Lung (tissue), 12 donors: ENCODE results near the gene PXT1. TPM values are rescaled to one million over a fixed set of nuclear protein-coding genes. Genes with fewer than 3 reads are reported as not detected.
"Not testable (repeated sequence)": the region's sequence is repeated elsewhere in the genome, so short reads cannot be mapped to it uniquely, and the experiment has no call there.

Source experiments
- ATAC-seq: fragments of 200-7000 bp; cut with Tn5 transposase; one replicate; pipeline ENCODE4 v1.9.1; 2020; ENCODE audit warnings: moderate number of reproducible peaks; ENCODE audit not compliant: insufficient read depth, low FRiP score
- DNase-seq, 3 donors: peaks; one replicate each; pipeline ENCODE4 v3.0.0-alpha.2; 2013 to 2017
- H3K27ac ChIP-seq, 2 donors: one replicate each; pipeline ENCODE4 v1.5.1; 2013; ENCODE audit warnings: mild to moderate bottlenecking in 2 of 2, moderate library complexity in 2 of 2, control low read depth in 1 of 2, inconsistent platforms in 1 of 2, low read depth in 1 of 2, low read length in 1 of 2
- H3K27me3 ChIP-seq, 3 donors: one replicate each; pipeline ENCODE4 v1.5.1; 2013; ENCODE audit warnings: low read length in 2 of 3; ENCODE audit not compliant: control insufficient read depth in 3 of 3, insufficient read depth in 3 of 3
- H3K36me3 ChIP-seq, 4 donors: one replicate each; pipeline ENCODE4 v1.5.1; 2013; ENCODE audit warnings: low read length in 4 of 4, mild to moderate bottlenecking in 1 of 4, moderate library complexity in 1 of 4; ENCODE audit not compliant: control insufficient read depth in 4 of 4, insufficient read depth in 4 of 4
- H3K4me1 ChIP-seq, 5 donors: one replicate each; pipeline ENCODE4 v1.5.1; 2013; ENCODE audit warnings: low read length in 5 of 5, mild to moderate bottlenecking in 2 of 5, moderate library complexity in 1 of 5; ENCODE audit not compliant: control insufficient read depth in 5 of 5, insufficient read depth in 5 of 5
- H3K4me3 ChIP-seq: one replicate; pipeline ENCODE4 v1.5.1; 2013; ENCODE audit warnings: mild to moderate bottlenecking, control low read depth, moderate library complexity
- H3K9ac ChIP-seq, 2 donors: one replicate each; pipeline ENCODE4 v1.5.1; 2013; ENCODE audit warnings: low read length in 2 of 2, control low read depth in 1 of 2; ENCODE audit not compliant: insufficient read depth in 1 of 2
- H3K9me3 ChIP-seq, 4 donors: one replicate each; pipeline ENCODE4 v1.5.1; 2013; ENCODE audit warnings: low read length in 3 of 4, mild to moderate bottlenecking in 1 of 4, moderate library complexity in 1 of 4; ENCODE audit not compliant: control insufficient read depth in 4 of 4, insufficient read depth in 3 of 4
- WGBS, 2 donors: extraction: QIAGEN DNeasy Blood & Tissue Kit; methylation state at CpG; one replicate each; pipeline ENCODE4 v1.1.7; 2013; 5-methylcytosine and 5-hydroxymethylcytosine counted together
- polyA plus RNA-seq, 2 donors: library from polyadenylated mRNA; stranded (reverse); fragments of 200-250 nt; gene quantifications; one replicate each; pipeline ENCODE4 v1.2.1, GENCODE V29; 2013
- total RNA-seq, 2 donors: library from RNA; depleted of rRNA in 1 of 2; stranded (reverse); fragments of >200 nt in 1 of 2; gene quantifications; one replicate each; pipeline ENCODE4 v1.2.1, GENCODE V29; 2014 to 2021
- TF ChIP-seq, protein P1 (sequence below): IDR thresholded peaks from 2 replicates; pipeline ENCODE4 v1.5.1; 2012; ENCODE audit warnings: mild to moderate bottlenecking; ENCODE audit errors: control extremely low read depth, extremely low read depth
- donor health status: control.
- donor health status: control.
- donor health status: Bipolar disorder and iron deficiency.
- donor health status: healthy.
- donor health status: DM: yes; HTN: yes; CAD: no.

Gene PXT1
- total and polyA plus RNA-seq, 4 donors: 0.06 to 0.12 TPM; not detected in 2

DNA sequence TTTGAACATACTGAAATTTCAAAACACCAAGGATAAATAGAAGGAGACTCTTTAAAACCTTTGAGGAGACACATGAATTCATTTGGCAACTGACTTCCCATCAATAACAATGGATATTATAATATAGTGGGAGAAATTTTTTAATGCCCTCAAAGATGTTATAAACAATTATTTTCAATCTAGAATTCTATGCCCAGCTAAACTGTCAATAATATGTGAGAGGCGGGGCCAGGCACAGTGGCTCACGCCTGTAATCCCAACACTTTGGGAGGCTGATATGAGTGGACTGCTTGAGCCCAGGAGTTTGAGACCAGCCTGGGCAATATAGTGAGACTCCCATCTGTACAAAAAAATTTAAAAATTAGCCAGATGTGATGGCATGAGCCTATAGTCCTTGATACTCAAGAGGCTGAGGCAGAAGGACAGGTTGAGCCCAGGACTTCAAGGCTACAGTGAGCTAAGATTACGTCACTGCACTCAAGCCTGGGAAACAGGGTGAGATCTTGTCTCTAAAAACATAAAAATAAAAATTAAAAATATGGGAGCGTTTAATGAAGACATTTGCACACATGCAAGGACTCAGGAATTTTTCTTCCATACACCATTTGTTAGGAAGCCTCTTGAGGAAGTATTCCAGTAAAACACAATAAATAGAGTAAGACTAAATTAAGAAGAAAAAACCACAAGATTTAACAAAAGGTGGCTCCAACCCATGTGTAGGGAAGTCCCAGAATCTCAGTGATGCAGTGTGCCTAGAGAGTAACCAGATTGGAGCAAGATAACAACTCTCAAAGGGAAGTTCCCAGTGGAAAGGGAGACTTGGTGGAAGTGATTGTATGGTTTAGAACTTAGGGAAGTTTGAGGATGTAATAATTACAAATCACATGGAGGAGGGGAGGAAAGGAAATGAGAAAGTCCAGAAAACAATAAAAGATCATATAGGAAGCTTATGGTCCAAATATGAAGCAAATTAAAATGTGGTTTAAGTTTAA, 28.9 kb downstream of the PXT1 start:
- no peak overlapping the region for H3K27ac ChIP-seq
- no peak overlapping the region for H3K4me3 ChIP-seq
- H3K4me1 ChIP-seq: no peaks in the 10 kb centered on the region
- no peaks in the 10 kb centered on the region for H3K27me3 ChIP-seq
- TF ChIP-seq, protein P1, sequence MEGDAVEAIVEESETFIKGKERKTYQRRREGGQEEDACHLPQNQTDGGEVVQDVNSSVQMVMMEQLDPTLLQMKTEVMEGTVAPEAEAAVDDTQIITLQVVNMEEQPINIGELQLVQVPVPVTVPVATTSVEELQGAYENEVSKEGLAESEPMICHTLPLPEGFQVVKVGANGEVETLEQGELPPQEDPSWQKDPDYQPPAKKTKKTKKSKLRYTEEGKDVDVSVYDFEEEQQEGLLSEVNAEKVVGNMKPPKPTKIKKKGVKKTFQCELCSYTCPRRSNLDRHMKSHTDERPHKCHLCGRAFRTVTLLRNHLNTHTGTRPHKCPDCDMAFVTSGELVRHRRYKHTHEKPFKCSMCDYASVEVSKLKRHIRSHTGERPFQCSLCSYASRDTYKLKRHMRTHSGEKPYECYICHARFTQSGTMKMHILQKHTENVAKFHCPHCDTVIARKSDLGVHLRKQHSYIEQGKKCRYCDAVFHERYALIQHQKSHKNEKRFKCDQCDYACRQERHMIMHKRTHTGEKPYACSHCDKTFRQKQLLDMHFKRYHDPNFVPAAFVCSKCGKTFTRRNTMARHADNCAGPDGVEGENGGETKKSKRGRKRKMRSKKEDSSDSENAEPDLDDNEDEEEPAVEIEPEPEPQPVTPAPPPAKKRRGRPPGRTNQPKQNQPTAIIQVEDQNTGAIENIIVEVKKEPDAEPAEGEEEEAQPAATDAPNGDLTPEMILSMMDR: no peak
- H3K9ac ChIP-seq: no peak overlapping the region
- WGBS, 2 donors: 94% methylated on average over 4 of the region's 4 CpGs
- ATAC-seq (no peak), DNase-seq (no peak)
- H3K9me3 ChIP-seq: peaks cover 0 to 2% (median 0%) of the 10 kb centered on the region in 4 donors
- no peaks in the 10 kb centered on the region for H3K36me3 ChIP-seq

DNA sequence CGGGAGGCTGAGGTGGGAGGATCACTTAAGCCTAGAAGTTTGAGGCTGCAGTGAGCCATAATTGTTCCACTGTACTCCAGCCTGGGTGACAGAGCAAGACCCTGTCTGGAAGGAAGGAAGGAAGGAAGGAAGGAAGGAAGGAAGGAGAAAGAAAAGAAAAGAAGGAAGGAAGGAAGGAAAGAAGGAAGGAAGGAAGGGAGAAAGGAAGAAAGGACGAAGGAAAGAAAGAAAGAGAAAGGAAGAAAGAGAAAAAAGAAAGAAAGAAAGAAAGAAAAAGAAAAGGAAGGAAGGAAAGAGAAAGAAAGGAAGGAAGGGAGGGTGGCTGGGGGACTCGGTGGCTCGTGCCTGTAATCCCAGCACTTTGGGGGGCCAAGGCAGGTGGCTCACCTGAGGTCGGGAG, 32.9 kb downstream of the PXT1 start:
- DNase-seq, H3K27me3 ChIP-seq, H3K9ac ChIP-seq, H3K4me1 ChIP-seq, H3K4me3 ChIP-seq, H3K36me3 ChIP-seq, H3K9me3 ChIP-seq, ATAC-seq, H3K27ac ChIP-seq: not testable (repeated sequence)
- WGBS, 2 donors: 59 to 66% methylated on average over 5 of the region's 5 CpGs

DNA sequence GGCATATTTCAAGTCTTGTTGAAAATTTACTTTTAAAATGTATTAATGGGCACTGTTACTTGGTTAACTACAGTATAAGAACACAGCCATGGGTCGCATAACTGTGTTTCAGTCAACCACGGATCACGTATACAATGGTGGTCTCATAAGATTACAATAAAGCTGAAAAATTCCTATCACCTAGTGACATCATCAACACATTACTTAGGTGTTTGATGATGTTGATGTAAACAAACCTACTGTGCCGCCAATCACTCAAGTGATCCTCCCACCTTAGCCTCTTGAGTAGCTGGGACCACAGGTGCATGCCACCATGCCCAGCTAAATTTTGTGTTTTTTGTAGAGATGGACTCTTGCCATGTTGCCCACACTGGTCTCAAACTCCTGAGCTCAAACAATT, 38.5 kb downstream of the PXT1 start:
- WGBS, 2 donors: 87 to 95% methylated on average over 4 of the region's 4 CpGs
- H3K4me3 ChIP-seq: no peak overlapping the region
- H3K27ac ChIP-seq: no peak overlapping the region
- H3K36me3 ChIP-seq: no peaks in the 10 kb centered on the region
- no peaks in the 10 kb centered on the region for H3K9me3 ChIP-seq
- ATAC-seq: no peak
- H3K4me1 ChIP-seq: no peaks in the 10 kb centered on the region
- no peak for DNase-seq
- TF ChIP-seq, protein P1: no peak
- no peak overlapping the region for H3K9ac ChIP-seq
- H3K27me3 ChIP-seq: peaks cover 0 to 2% (median 0%) of the 10 kb centered on the region in 3 donors

DNA sequence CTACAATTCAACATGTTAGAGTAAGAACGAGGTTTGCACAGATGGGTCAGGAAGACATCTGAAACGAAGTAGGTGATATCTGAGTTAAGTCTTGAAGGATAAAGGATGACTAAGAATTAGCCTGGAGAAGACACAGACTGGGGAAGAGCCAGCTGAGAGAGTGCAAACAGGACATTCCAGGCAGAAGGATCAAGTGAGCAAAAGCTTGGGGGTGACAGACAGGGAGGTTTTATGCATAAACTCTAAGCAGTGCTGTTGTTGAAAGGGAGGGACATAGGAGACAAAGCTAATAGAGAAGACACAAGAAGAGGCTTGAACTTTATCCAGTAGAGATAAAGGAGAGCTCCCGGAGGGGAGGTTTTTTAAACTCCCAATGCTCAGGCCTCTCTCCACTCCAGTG, 40.2 kb downstream of the PXT1 start:
- WGBS, 2 donors: 79 to 84% methylated on average over 3 of the region's 3 CpGs
- Histone ChIP-seq H3K4me1 (no peaks in the 10 kb centered on the region), H3K9me3 (no peaks in the 10 kb centered on the region), H3K36me3 (no peaks in the 10 kb centered on the region), H3K4me3 (no peak overlapping the region), H3K27me3 (peaks cover 0 to 4% (median 0%) of the 10 kb centered on the region in 3 donors), H3K27ac (no peak overlapping the region), H3K9ac (no peak overlapping the region)
- ATAC-seq (no peak), DNase-seq (no peak)
- TF ChIP-seq, protein P1: no peak
